OCI-M2 (cell line): ENCODE results near the gene GNA12.

Experiments used
- DNase-seq: peaks from one replicate; lab custom pipeline; 2025; ENCODE audit not compliant: unreplicated experiment; lab: John Stamatoyannopoulos, UW

GNA12 gene, protein sequence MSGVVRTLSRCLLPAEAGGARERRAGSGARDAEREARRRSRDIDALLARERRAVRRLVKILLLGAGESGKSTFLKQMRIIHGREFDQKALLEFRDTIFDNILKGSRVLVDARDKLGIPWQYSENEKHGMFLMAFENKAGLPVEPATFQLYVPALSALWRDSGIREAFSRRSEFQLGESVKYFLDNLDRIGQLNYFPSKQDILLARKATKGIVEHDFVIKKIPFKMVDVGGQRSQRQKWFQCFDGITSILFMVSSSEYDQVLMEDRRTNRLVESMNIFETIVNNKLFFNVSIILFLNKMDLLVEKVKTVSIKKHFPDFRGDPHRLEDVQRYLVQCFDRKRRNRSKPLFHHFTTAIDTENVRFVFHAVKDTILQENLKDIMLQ

GRCh38 chr7:2844153-2845033 lies at the start of gene GNA12:
Gene GNA12, minus strand, starts transcription at chr7:2844308. Its CDS starts 147 bp downstream, at chr7:2844161.
- peak; percentile 83 for DNase-seq

DNA sequence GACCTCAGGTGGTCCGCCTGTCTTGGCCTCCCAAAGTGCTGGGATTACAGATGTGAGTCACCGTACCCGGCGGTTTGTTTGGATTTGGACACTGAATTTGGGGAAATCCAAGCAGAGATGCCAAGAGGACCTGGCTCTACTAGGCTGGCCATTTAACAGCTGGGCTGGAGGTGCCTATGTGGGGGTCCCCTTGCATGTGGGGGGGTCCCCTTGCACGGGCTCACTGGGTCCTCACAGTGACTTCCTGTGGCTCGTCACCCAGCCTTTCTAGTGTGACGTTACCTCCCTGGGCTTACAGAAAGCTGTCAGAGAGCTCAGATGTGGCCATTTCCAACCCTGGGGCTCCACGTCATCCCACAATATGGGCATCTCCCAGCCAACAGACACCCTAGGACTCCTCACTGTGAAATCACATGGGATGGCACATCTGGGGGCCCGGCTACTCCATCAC lies 49.3 kb upstream of the GNA12 start:
- DNase-seq = no peak

- no peak for DNase-seq
Measured at GRCh38 chr7:2892549-2892948, 48.4 kb upstream of the GNA12 start.

GRCh38 chr7:2887816-2888215 lies 43.7 kb upstream of the GNA12 start:
- DNase-seq = no peak

DNA sequence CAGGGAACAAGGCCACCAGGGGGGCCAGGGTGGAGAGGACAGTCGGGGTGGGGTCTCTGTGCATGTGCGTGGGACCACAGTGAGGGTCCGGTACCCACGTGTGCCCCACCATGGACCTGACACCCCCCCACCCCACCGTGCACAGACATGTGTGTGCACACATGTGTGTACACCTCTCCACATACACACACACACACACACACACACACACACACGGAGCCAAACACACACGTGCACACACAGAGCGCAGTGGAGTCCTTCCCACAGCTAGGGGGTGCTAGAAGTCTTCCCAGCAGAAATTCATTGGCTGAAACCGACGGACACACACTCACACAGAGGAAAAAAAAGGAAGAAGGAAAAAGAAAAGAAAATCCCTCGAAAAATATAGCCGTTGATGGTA lies 42.8 kb upstream of the GNA12 start:
- DNase-seq = no peak

DNA sequence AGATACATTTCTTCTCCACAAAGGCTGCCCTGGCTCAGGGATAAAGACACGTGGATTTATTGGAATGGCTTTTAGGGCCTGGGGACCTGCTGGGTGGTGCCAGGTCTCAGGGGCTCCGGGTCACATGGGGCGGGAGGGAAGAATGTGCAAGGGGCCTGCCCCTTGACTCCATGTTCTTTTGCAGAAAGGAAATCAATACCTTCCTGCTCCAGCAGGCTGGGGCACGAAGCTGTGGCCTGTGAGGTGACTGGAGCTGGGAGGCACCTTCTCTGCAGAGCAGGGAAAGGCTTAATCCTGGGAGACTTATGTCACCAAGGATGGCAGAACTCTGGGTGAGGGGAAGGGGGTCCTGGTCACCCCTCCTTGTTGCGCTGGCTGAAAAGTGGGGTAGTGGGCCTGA lies 42.3 kb upstream of the GNA12 start:
- DNase-seq = no peak

GRCh38 chr7:2884161-2884560 lies 40.1 kb upstream of the GNA12 start:
- DNase-seq = no peak

DNA sequence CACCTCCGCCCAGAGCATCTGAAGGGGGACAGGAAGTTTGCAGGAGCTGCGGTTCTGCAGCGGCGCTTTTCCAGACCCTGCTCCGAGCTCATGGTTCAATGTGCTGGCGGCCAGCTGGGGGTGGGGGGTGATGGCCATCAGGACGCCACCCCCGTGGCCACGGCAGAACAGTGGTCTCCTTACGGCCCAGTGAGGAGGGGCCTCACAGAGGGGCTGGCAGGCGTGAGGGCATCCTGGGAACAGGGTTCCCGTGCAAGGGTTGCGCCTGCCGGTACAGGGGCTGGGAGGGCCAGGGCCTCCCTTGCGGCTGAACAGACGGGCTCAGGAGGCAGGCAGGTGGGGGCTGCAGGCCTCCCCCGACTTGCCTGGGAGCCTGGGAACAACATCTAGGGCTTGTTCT lies 39.0 kb upstream of the GNA12 start:
- no peak for DNase-seq

DNA sequence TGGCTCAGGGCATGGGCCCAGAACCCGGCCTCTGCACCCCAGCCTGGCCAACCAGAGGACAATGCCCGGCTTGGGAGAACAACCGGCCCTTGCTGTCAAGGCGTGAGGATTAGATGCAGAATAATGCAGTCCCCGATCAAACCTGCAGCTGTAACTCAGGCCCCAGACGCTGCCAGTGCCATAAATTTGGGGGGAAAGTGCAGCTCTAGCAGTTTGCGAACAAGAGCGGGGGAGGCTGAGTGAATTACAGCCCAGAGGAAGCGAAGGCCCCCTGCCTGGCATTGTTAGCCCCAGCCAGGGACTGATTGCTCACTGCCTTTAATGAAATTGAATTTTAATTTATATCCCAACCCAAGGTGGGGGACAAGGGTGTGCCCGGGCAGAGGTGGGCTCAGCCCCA lies 38.0 kb upstream of the GNA12 start:
- DNase-seq = no peak

GRCh38 chr7:2880874-2881533 lies 36.9 kb upstream of the GNA12 start:
- DNase-seq = no peak

- DNase-seq = no peak
Measured at GRCh38 chr7:2880051-2880450, 35.9 kb upstream of the GNA12 start.

DNA sequence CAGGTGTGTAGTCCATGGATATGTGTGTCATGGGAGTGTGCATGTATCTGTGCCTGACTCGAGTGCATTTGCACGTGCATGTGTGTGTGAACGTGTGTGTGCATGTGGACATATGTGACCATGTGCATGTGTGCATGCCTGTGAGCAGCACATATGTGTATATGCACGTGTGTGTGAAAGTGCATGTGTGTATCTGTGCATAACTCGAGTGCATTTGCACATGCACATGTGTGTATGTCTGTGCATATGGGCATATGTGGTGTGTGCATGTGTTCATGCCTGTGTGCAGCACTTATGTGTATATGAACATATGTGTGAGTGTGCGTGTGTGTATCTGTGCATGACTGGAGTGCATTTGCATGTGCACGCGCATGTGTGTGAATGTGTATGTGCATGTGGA lies 35.2 kb upstream of the GNA12 start:
- no peak for DNase-seq

DNA sequence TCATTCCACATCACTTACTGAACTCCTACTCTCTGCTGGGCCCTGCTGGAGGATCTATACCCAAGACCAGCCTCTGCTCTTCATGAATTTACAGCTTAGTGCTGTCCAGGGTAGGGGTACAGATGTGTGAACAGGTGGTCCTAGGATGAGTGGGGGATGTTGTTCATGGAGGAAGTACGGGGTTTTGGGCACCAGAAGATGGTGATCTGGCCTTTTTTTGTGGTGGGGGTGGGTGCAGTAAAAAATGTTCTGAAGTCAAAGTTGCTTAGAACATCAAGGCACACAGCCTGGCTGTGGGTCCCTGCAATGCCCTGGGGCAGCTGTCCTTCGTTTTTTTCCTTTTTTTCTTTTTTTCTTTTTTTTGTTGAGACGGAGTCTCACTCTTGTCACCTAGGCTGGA lies 34.2 kb upstream of the GNA12 start:
- DNase-seq = no peak

- no peak for DNase-seq
Measured at GRCh38 chr7:2876031-2876731, 32.1 kb upstream of the GNA12 start.

DNA sequence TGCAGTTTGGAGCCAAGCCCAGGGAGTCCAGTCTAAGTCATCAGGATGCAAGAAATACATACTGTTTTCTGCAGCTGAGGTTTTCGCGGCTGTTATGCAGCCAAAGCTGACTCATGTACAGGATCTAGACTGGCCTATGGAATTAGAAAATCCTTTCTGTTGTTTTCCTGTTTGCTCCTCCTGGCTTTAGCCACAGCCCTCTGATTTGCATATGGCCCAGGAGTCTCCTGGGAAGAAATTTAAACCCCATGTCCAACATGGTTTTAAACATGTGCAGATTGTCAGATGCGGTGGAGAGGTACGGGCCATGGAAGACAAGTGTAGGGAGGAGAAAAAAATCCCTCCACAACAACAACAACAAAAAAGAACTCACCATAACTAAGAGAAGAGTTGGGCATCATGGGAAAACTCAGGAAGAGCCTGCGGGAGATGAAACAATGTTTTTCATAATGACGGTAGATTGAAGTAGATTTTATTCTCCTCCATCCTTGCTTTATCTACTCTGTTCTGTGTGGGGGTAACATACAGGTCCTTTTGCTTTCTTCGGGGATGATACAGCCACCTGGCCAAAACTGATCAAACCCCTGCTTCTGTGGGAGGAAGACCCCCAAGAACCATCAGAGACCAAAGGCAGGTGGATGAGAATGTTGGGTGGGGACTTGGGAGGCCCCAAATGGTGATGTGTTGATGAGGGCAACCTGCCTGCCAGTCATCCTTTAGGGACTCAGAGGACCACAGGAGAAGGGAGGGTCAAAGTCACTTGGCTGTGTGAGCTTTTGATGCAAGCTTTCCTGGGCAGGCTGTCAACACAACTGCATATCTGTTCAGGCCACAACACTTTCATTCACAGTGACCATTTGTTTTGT lies 29.8 kb upstream of the GNA12 start:
- DNase-seq = no peak

DNA sequence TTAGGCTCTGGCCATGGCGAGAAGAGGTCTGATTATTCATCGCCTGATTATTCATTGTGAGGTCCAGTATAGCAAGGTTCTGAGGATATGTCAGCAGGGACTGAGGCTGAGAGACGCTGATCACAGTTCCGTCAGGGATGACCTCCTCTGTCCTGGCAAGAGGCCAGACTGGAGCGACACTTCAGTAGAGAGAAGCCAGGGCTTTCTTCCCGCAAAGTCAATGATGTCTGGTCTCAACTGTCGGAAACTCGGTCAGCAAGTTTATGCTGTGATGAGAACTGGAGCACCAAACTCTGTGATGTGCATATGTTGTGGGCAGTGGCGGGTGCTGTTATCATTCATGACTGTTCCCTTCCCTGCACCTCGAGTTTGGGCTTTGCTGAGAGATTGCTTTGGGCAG lies 29.0 kb upstream of the GNA12 start:
- no peak for DNase-seq

DNA sequence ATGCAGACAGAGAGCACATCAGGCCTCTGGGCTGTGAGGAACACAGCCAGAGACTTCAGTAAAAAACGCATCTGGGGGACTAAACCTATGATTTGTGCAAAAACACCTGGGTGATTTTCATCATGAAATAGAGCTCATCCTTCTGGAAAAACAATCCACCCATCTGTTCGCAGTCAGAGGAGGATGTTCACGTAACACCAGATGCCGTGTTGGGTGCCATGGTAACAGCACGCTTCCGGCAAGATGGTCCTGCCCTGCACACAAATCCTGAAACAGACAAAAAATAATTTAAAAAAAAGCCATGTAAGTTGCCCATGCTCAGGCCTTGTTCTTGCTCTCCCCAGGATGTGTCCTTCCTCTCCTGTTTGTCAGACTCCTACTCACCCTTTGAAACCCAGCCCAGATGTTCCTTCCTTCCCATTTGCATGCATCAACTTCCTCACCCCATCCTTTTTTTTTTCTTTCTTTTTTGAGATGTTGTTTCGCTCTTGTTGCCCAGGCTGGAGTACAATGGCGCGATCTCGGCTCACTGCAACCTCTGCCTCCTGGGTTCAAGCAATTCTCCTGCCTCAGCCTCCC lies 28.3 kb upstream of the GNA12 start:
- DNase-seq = no peak

DNA sequence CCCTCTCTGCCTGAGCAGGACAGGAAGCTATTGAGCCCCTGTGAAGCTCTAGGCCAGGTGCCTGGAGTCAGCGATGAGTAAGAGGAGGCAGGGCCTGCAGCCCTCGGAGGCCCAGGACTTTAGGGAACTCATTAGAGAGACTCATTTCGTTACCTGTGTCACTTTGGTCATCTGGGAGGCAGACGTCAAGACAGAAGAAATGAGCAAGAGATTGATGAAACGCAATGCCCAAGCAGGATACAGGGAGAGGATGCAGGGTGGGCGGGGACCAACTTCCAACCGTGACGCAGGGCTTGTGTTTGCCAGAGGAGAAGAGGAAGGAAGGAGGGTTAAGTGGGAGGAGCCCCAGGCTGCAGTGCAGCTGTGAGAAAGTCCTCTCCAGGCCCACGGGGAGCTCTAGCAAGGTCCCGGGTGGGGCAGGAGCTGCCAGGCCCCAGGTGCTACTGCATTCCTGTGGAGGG lies 26.4 kb upstream of the GNA12 start:
- no peak for DNase-seq

DNA sequence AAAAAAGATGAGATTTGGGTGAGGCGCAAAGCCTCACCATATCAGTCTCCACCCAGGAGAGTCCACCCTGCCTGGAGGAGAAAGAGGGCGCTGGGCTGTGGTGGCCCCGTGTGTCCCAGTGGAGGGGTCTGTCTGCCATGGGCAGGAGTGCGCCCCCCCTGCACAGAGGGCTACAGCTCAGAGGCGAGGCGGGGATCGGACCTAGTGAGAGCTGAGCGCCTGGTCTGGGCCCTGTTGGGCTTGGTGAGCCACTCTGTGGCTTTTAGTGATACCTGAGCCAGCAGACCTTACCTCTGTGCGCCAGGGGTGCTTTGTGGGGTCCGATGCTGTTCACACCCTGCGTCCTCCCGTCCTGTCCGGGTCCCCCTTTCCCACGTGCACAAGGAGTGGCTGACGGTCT lies 25.9 kb upstream of the GNA12 start:
- no peak for DNase-seq

DNA sequence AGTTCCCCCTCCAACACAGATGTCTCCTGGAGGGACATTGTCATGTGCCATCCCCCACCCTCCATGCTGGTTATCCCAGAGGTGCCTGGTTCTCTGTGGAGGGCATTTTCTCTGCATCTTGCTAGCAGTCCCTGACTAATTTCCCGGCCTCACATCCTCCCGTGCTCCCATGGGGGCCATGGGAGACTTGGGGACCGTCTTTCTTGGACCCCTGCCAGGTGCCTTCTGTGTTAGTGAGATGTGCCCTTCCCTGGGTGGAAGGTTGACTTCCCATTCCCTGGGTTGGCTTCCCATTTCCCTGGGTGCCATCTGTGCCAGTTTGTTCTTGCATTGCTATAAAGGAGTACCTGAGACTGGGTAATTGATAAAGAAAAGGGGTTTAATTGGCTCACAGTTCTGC lies 22.5 kb upstream of the GNA12 start:
- no peak for DNase-seq
